ENCODE data around the gene CAPS. TPM values are rescaled to one million over a fixed set of nuclear protein-coding genes. Genes with fewer than 3 reads are reported as not detected.

Gene CAPS
- total RNA-seq, 2 donors from 2014 or later, result 18.7 to 38.6 TPM

- Histone ChIP-seq H3K36me3 (replicated peaks in 1 of 2; ENCODE audit: insufficient read depth in 1 of 2, low read depth in 2 of 2) (no peaks in the 10 kb centered on the region), H3K4me1 (peaks cover 97% of the 10 kb centered on the region), H3K9me3 (no peaks in the 10 kb centered on the region), H3K27me3 (no peaks in the 10 kb centered on the region), H3K4me3 (no peak overlapping the region), H3K27ac (peak overlapping the region in 3 of 4 donors; percentile 15 to 22 (median 17))
- 62 to 70% methylated on average over 10 to 12 of the region's 12 CpGs for WGBS, 2 donors
- ATAC-seq (no peak), DNase-seq (peak in 2 of 4 donors; percentile 47 to 50)
- no peak for TF ChIP-seq POLR2A (IDR thresholded peaks at IDR 0.05)
- peak in 1 of 7 experiments; percentile 7 for TF ChIP-seq CTCF (IDR thresholded peaks at IDR 0.05)
- intact Hi-C loops (cut with DNase I), result no loop called here
Observed at GRCh38 chr19:5956728-5957127, 42.7 kb downstream of the CAPS start.

GRCh38 chr19:5957170-5957569, 43.1 kb downstream of the CAPS start:
- Histone ChIP-seq H3K36me3 (replicated peaks in 1 of 2; ENCODE audit: insufficient read depth in 1 of 2, low read depth in 2 of 2) (no peaks in the 10 kb centered on the region), H3K27ac (peak overlapping the region in 2 of 4 donors; percentile 17 to 22), H3K27me3 (no peaks in the 10 kb centered on the region), H3K4me3 (no peak overlapping the region), H3K9me3 (no peaks in the 10 kb centered on the region), H3K4me1 (peaks cover 97% of the 10 kb centered on the region)
- DNase-seq, result no peak
- ATAC-seq, result no peak
- no peak for TF ChIP-seq POLR2A (IDR thresholded peaks at IDR 0.05)
- intact Hi-C loops (cut with DNase I), result no loop called here
- WGBS, 2 donors, result 48 to 55% methylated on average over 10 of the region's 10 CpGs

- ATAC-seq (no peak), DNase-seq (peak in 1 of 4 donors; percentile 24)
- 79 to 88% methylated on average over 13 to 21 of the region's 21 CpGs for WGBS, 2 donors
- peaks cover 97% of the 10 kb centered on the region for H3K4me1 ChIP-seq
- no peaks in the 10 kb centered on the region for H3K9me3 ChIP-seq
- H3K27me3 ChIP-seq, result no peaks in the 10 kb centered on the region
- no peaks in the 10 kb centered on the region for H3K36me3 ChIP-seq (replicated peaks in 1 of 2; ENCODE audit: insufficient read depth in 1 of 2, low read depth in 2 of 2)
- peak overlapping the region in 2 of 4 donors; percentile 17 to 84 for H3K27ac ChIP-seq
- intact Hi-C loops (cut with DNase I), result no loop called here
- TF ChIP-seq POLR2A (IDR thresholded peaks at IDR 0.05), result no peak
- no peak for TF ChIP-seq CTCF (IDR thresholded peaks at IDR 0.05)
- H3K4me3 ChIP-seq, result no peak overlapping the region
Observed at GRCh38 chr19:5958074-5958850, 44.2 kb downstream of the CAPS start.

GRCh38 chr19:5958851-5959122, 44.7 kb downstream of the CAPS start:
- ATAC-seq (no peak), DNase-seq (no peak)
- Histone ChIP-seq H3K27ac (peak overlapping the region in 2 of 4 donors; percentile 81 to 84), H3K4me3 (no peak overlapping the region), H3K36me3 (replicated peaks in 1 of 2; ENCODE audit: insufficient read depth in 1 of 2, low read depth in 2 of 2) (no peaks in the 10 kb centered on the region), H3K4me1 (peaks cover 97% of the 10 kb centered on the region), H3K27me3 (no peaks in the 10 kb centered on the region), H3K9me3 (no peaks in the 10 kb centered on the region)
- WGBS, 2 donors, result 86 to 91% methylated on average over 2 to 10 of the region's 10 CpGs
- intact Hi-C loops (cut with DNase I), result no loop called here
- TF ChIP-seq POLR2A (IDR thresholded peaks at IDR 0.05) (no peak), CTCF (IDR thresholded peaks at IDR 0.05) (no peak)

- 52 to 59% methylated on average over 10 to 14 of the region's 14 CpGs for WGBS, 2 donors
- Histone ChIP-seq H3K27me3 (no peaks in the 10 kb centered on the region), H3K36me3 (replicated peaks in 1 of 2; ENCODE audit: insufficient read depth in 1 of 2, low read depth in 2 of 2) (no peaks in the 10 kb centered on the region), H3K27ac (peak overlapping the region; percentile 79 to 95 (median 82)), H3K9me3 (no peaks in the 10 kb centered on the region), H3K4me3 (no peak overlapping the region), H3K4me1 (peaks cover 96% of the 10 kb centered on the region)
- intact Hi-C loops (cut with DNase I), result no loop called here
- DNase-seq (no peak), ATAC-seq (no peak)
- TF ChIP-seq POLR2A (IDR thresholded peaks at IDR 0.05) (no peak), CTCF (IDR thresholded peaks at IDR 0.05) (no peak)
Observed at GRCh38 chr19:5959260-5960004, 45.4 kb downstream of the CAPS start.

All from body of pancreas (tissue), 4 donors.